Smooth muscle cell (in vitro differentiated cells): ENCODE results near the gene C1QL3. TPM values are rescaled to one million over a fixed set of nuclear protein-coding genes. Genes with fewer than 3 reads are reported as not detected.

Source experiments
- DNase-seq: peaks from one replicate; lab custom pipeline; 2025; ENCODE audit not compliant: unreplicated experiment; lab: John Stamatoyannopoulos, UW
- H2AFZ ChIP-seq: fragments of 200-600 bp; sonication (generic); 2 replicates; pipeline ENCODE4 v1.6.0; 2016; ENCODE audit warnings: antibody characterized with exemption, low read depth, mild to moderate bottlenecking
- H3F3A ChIP-seq: fragments of 200-600 bp; sonication (generic); 2 replicates; pipeline ENCODE4 v1.6.0; 2017; ENCODE audit warnings: antibody characterized with exemption, low read depth
- H3K27ac ChIP-seq: fragments of 200-600 bp; sonication (generic); 2 replicates; pipeline ENCODE4 v1.5.1; 2016; ENCODE audit warnings: low read depth, mild to moderate bottlenecking
- H3K27me3 ChIP-seq: fragments of 200-600 bp; sonication (generic); 2 replicates; pipeline ENCODE4 v1.6.1; 2016; ENCODE audit warnings: low read depth, mild to moderate bottlenecking
- H3K36me3 ChIP-seq: fragments of 200-600 bp; sonication (generic); 2 replicates; pipeline ENCODE4 v1.5.1; 2016; ENCODE audit warnings: low read depth
- H3K4me1 ChIP-seq: fragments of 200-600 bp; sonication (generic); 2 replicates; pipeline ENCODE4 v1.5.1; 2016; ENCODE audit warnings: low read depth
- H3K4me2 ChIP-seq: fragments of 200-600 bp; sonication (generic); 2 replicates; pipeline ENCODE4 v1.6.0; 2016; ENCODE audit warnings: mild to moderate bottlenecking
- H3K4me3 ChIP-seq: fragments of 200-600 bp; sonication (generic); 2 replicates; pipeline ENCODE4 v1.5.1; 2016; ENCODE audit warnings: mild to moderate bottlenecking
- H3K79me2 ChIP-seq: fragments of 200-600 bp; sonication (generic); 2 replicates; pipeline ENCODE4 v1.6.0; 2016; ENCODE audit warnings: low read depth, mild to moderate bottlenecking
- H3K9ac ChIP-seq: fragments of 200-600 bp; sonication (generic); 2 replicates; pipeline ENCODE4 v1.6.0; 2016; ENCODE audit warnings: low read depth
- H3K9me3 ChIP-seq: fragments of 200-600 bp; sonication (generic); replicated peaks from 2 replicates; pipeline ENCODE4 v1.5.1; 2016; ENCODE audit warnings: low read depth
- H4K20me1 ChIP-seq: fragments of 200-600 bp; sonication (generic); 2 replicates; pipeline ENCODE4 v1.6.0; 2016; ENCODE audit warnings: low read depth
- WGBS: methylation state at CpG from one replicate; pipeline ENCODE4 v1.1.7; 2016; ENCODE audit warnings: low lambda C conversion rate; 5-methylcytosine and 5-hydroxymethylcytosine counted together
- polyA plus RNA-seq: library from polyadenylated mRNA; unstranded; fragments of >200 nt; fragmentation: Nextera tagmentation; extraction: Ambion mirVana; gene quantifications from 2 replicates; pipeline ENCODE4 v1.2.1, GENCODE V29; 2016
- total RNA-seq: library from RNA; depleted of rRNA; stranded (reverse); fragments of >200 nt; gene quantifications from 2 replicates; pipeline ENCODE4 v1.2.3, GENCODE V29; 2014
- TF ChIP-seq, protein P1 (sequence below): fragments of 200-600 bp; sonication (generic); IDR thresholded peaks from 2 replicates; pipeline ENCODE4 v1.5.1; 2017; ENCODE audit warnings: borderline replicate concordance, mild to moderate bottlenecking, antibody characterized with exemption; ENCODE audit not compliant: insufficient read depth, poor library complexity, severe bottlenecking

Gene C1QL3
- 2.9 and 4.0 TPM in 2 replicates for total RNA-seq
- polyA plus RNA-seq, result 0.34 and 2.7 TPM in 2 replicates

DNA sequence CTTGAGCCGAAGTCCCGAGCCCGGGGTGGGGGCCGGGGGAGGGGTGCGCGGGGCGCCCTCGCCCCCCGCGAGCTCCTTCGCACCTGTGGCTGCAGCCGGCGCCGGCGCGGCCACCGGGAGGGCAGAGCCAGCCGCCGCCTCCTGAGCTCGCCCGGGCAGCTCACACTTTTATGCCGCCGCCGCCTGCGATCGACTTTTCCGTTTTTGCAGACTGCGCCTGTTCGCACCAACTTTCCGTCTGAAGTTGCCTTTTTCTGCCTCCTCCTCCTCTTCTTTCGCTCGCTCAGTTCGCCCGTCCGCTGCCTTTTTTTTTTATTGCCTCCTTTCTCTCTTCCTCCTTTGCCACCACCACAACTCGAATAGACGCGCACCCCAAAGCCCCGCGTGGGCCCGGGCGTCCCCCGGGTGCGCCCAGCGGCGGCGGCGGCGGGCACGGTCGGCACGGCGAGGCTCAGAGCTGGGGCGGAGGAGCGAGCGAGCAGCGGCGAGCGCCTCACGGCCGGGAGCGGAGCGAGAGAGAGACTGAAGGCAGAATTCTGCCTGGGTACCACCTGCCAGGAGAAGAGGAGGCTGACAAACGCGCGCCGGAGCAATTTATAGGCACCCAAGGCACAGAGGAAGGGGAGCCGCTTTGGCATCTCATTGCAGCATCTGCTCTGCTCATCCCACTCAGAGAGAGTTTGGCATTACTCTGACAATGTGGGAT is at the start of gene C1QL3:
Gene C1QL3 (minus strand): TSS at position 569 of the 706 bp plus-strand sequence. CDS start 814 bp downstream, outside the sequence.
- WGBS, result 3% methylated on average over 58 of the region's 68 CpGs
- Histone ChIP-seq H3K36me3 (no peaks in the 10 kb centered on the region), H3K4me3 (peak within 1 kb of the TSS; percentile 62), H2AFZ (no peak within 1 kb of the TSS), H3K4me1 (peaks cover 5% of the 10 kb centered on the region), H3K9ac (no peak within 1 kb of the TSS), H3K9me3 (no peaks in the 10 kb centered on the region), H3K79me2 (no peaks in the 10 kb centered on the region), H4K20me1 (peaks cover 6% of the 10 kb centered on the region), H3K27ac (no peak within 1 kb of the TSS), H3K4me2 (peak within 1 kb of the TSS; percentile 99), H3F3A (no peaks in the 10 kb centered on the region), H3K27me3 (peaks cover 89% of the 10 kb centered on the region)
- TF ChIP-seq, protein P1, sequence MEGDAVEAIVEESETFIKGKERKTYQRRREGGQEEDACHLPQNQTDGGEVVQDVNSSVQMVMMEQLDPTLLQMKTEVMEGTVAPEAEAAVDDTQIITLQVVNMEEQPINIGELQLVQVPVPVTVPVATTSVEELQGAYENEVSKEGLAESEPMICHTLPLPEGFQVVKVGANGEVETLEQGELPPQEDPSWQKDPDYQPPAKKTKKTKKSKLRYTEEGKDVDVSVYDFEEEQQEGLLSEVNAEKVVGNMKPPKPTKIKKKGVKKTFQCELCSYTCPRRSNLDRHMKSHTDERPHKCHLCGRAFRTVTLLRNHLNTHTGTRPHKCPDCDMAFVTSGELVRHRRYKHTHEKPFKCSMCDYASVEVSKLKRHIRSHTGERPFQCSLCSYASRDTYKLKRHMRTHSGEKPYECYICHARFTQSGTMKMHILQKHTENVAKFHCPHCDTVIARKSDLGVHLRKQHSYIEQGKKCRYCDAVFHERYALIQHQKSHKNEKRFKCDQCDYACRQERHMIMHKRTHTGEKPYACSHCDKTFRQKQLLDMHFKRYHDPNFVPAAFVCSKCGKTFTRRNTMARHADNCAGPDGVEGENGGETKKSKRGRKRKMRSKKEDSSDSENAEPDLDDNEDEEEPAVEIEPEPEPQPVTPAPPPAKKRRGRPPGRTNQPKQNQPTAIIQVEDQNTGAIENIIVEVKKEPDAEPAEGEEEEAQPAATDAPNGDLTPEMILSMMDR, result no peak
- DNase-seq, result no peak

DNA sequence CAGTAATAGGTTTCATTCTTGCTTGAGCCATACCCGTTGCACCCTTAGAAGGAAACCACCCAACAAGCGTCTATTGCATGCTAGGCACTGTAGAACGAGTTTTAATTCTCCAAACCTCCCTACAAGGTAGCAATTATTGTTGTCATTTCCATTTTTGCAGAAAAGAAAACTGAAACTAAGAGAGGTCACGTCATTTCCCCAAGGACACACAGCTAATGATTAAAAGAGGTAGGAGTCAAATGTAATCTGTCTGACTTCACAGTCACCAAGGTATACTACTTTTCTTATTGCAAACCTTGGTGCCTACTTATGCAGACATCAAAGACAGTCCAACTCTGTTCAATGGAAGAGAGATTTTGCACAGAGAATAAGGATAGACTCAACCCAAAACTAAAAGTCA is 49.1 kb upstream of the C1QL3 start:
- no peaks in the 10 kb centered on the region for H3F3A ChIP-seq
- TF ChIP-seq, protein P1, result no peak
- H3K9me3 ChIP-seq, result no peaks in the 10 kb centered on the region
- H3K79me2 ChIP-seq, result no peaks in the 10 kb centered on the region
- DNase-seq, result no peak
- H4K20me1 ChIP-seq, result no peaks in the 10 kb centered on the region
- H3K27ac ChIP-seq, result no peak overlapping the region
- H3K4me2 ChIP-seq, result no peak overlapping the region
- no peak overlapping the region for H3K4me3 ChIP-seq
- WGBS, result 84% methylated on average over 4 of the region's 4 CpGs
- H2AFZ ChIP-seq, result no peak overlapping the region
- H3K9ac ChIP-seq, result no peak overlapping the region
- no peaks in the 10 kb centered on the region for H3K4me1 ChIP-seq
- peaks cover 5% of the 10 kb centered on the region for H3K27me3 ChIP-seq
- H3K36me3 ChIP-seq, result no peaks in the 10 kb centered on the region

DNA sequence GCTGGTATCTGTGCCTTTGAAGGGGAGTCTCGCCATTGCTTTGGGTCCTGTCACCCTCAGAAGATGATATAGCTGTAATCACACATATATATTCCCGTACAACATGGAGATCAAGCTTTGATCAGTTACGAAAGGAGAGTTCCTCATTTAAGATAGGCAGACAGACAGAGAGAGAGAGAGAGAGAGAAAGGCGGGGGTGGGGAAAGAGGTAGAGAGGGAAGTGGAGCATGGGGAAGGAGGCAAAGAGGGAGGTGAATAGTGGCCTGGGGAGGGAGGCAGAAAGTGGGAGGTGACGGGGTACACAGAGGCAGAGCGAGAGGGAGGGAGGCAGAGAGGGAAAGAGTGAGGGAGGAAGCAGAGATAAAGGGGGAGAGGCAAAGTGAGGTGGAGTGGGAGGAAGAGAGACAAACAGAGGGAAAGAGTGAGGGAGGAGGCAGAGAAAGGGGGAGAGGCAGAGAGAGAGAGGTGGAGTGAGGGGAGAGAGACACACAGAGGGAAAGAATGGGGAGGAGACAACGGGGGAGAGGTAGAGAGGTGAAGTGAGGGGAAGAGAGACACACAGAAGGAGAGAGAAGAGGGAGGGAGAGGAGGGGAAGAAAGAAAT is 44.6 kb upstream of the C1QL3 start:
- WGBS, result 73% methylated on average over 5 of the region's 7 CpGs
- Histone ChIP-seq H3K27ac (no peak overlapping the region), H3K4me2 (no peak overlapping the region), H3K9ac (no peak overlapping the region), H3K4me3 (no peak overlapping the region), H2AFZ (no peak overlapping the region), H3K9me3 (no peaks in the 10 kb centered on the region), H3K27me3 (no peaks in the 10 kb centered on the region), H3F3A (no peaks in the 10 kb centered on the region), H3K4me1 (no peaks in the 10 kb centered on the region), H4K20me1 (no peaks in the 10 kb centered on the region), H3K36me3 (no peaks in the 10 kb centered on the region), H3K79me2 (no peaks in the 10 kb centered on the region)
- DNase-seq, result no peak
- TF ChIP-seq, protein P1, result no peak
